Measurements from ENCODE around the gene SLA2. TPM values are rescaled to one million over a fixed set of nuclear protein-coding genes. Genes with fewer than 3 reads are reported as not detected.
"Not testable (repeated sequence)": the region's sequence is repeated elsewhere in the genome, so short reads cannot be mapped to it uniquely, and the experiment has no call there.

Gene SLA2
- total RNA-seq, 1 donor from 2014 or later = 2.0 TPM

DNA sequence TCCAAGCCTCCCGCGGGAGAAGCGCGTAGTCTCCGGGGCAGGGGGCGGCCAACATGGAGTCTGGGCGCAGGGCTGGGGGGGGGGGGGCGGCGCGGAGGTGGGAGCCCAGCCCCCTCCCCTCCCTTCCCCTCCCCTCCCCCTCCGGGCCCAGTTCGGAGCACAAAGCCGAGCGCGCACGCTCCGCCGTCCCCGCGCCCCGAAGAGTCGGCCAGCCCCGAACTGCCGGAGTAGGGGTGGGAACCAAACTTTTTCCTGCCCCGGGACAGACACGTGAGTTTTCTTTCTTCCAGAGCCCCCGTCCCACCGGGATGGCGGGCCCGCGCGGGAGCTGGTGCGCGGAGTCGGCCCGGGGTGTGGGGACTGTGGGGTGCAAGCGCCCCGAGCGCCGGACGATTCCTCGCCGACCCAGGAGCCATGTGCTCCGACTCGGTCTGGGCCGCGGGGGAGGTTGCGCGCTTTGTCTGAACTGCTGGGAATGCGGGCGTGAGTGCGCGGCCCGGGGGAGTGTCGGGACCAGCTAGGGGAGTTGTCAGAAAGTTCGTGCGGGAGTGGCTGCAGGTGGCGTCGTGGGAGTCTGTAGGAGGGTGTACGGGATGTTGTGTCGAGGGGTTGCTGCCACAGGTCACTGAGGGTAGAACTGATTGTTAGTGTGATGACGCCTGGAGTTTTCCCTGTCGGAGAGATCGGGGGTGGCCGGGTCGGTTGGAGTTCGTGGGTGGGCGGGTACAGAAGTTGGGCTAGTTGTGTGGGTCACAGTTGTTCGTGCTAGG, 71.4 kb downstream of the SLA2 start:
- peak; percentile 27 for DNase-seq (ENCODE audit: low spot score)

DNA sequence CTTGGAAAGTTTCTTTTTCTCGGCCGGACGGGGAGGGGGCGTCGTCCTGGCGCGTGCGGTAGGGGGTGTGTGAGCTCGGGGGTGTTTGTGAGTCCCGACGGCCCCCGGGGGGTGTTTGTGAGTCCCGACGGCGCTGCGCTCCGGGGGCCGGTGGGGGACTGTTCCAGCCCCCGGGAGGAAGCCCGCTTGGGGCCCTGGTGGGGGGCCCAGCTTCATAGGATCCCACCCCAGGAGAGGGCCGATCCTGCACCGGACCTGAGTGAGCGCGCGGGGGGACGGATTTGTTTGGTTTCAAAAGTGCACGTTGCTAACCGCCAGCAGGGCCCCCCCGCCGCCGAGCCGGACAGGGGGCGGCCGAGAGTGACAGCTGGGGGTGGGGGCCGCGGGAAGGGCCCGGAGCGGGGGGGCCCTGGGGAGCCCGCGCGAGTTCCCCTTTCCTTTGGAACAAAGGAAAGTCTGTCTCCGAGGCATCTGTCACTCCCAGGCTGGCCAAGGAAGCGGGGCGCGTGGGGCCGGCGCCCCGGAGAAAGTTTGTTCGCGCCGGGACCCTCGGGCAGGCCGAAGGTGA, 72.1 kb downstream of the SLA2 start:
- DNase-seq (ENCODE audit: low spot score) = no peak

DNA sequence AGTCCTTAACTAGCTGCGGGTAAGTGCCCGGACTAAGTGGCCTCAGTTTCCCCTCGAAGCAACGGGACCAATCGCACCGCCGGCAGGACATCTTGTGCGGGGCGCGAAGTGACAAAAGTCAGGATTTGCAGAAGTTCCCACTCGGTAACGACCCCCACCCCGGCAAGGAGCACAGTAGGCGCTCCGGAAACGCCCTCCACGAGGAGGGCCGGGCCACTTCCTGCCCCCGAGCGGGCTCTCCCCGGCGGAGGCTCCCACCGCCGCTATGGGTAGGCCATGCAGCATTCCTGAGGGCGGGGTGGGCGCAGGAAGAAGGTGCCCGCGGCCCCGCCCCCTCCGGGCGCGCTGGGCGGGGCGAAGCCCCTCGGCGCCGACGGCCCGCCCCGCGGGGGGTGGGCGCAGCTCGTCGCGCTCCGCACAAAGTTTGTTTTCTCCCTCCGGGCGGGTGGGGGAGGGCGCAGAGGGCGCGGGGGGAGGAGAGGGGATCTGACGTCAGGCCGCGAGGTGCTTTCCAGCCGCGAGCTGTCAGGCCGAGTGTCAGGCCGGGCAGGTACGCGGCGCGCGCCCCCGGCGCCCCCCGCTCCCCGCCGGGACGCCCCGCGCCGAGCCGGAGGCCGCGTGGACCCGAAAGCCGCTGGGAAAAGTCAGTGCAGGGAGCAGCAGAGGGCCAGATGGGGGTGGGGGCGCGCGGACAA, 72.7 kb downstream of the SLA2 start, which contains the start of gene TGIF2:
TGIF2 (plus strand) TSS at position 495 of the 695 bp plus-strand sequence. CDS start 5,178 bp downstream, outside the sequence.
- DNase-seq (ENCODE audit: low spot score) = peak; percentile 84

DNA sequence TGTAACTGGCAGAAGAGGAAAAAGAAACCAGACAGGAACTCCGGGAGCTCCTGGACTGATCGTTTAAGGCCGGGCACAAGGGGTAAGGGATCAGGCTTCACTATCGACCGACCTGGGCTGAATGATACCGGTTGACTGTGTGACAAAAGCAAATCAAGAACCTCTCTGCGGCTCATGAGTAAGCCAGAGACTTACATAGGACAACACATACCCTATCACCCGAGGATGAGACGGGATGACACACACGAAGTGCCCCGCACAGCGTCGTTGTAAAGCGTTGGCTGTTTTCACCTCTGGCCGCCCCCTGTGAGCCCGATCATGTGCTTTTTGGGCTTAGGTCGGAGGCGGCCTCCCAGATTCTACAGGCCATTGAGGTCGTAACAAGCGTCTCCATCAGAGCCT, 73.3 kb downstream of the SLA2 start:
- peak; percentile 69 for DNase-seq (ENCODE audit: low spot score)

DNA sequence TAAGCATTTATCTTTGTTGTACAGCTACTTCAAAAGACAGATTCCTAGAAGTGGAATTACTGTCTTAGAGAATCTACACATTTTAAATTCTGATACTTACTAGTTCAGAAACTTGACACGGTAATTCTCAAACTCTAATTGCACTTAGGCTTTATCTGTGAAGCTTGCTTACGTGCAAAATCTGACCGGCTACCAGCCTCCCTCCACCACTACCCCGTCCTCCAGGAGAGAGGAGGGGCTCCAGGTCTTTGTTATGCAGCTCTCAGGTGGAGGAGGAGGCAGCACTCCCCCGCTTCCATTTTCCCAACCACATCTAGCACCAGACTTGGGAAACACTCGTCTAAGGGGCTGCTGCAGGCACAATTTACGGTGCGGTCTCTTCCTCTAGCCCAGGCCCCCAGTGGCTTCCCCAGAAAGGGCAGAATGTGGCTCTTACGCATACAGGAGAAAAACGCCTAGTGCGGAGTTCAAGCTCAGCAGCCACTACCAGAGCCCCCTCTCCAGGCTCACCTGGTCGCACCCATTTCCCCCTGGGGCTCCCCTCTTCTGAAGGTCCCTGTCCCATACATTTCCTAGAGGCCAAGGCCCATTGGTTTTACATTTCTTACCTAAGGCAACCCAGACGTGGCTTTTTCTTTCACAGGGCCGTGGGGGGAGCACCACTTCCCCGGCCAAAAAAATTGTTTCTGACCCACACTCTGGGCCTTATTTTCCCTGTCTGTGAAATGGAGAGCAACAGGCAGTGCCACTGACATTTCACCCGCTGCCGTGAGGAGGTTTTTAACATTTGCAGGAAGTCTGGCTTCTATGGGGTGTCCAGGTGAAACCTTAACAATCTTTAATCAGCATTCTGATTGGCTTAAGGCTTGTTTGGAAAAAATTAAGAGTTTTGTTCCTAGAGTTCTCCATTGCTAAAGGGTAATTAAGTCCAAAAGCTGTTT, 74.2 kb downstream of the SLA2 start:
- DNase-seq (ENCODE audit: low spot score) = no peak

DNA sequence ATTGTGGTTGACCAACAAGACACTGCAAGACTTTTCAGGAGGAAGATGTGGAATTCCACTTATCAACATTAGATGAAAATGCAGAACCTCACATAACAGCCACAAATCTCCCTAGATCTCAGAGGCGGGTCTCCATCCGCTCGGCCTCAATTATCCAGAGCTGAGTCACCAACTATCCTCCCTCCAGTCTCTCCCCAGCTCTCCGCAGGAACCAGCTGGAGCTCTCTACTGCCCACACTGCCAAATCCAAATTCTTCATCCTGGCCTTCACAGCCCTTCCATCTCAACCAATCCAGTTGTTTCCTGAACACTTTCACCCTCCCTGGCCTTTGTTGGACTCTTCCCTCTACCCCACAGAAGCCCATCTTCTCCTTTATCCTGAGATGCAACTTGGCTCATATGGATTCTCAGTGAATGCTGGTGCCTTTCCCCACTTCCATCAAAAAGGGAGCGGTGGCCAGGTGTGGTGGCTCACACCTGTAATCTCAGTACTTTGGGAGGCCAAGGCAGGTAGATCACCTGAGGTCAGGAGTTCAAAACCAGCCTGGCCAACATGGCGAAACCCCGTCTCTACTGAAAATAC, 76.1 kb downstream of the SLA2 start:
- DNase-seq (ENCODE audit: low spot score) = no peak

DNA sequence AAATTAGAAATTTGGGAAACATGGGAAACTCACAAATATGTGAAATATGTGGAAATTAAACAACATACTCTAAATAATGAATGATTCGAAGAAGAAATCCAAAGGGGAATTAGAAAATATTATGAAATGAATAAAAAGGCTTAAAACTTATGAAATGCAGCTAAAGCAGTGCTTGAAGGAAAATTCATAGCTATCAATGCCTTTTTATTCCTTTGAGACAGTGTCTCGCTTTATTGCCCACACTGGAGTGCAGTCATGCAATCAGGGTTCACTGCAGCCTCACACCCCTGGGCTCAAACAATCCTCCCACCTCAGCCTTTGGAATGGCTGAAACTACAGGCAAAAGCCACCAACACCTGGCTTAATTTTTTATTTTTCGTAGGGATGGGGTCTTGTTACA, 80.5 kb downstream of the SLA2 start:
- no peak for DNase-seq (ENCODE audit: low spot score)

DNA sequence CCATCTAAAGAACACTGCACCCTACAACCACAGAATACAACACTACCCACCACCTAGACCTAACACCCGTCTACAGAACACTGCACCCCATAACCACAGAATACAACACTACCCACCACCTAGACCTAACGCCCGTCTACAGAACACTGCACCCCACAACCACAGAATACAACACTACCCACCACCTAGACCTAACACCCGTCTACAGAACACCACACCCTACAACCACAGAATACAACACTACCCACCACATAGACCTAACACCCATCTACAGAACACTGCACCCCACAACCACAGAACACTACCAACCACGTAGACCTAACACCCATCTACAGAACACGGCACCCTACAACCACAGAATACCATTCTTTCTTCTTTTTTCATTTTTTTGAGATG, 81.3 kb downstream of the SLA2 start:
- DNase-seq (ENCODE audit: low spot score) = not testable (repeated sequence)

DNA sequence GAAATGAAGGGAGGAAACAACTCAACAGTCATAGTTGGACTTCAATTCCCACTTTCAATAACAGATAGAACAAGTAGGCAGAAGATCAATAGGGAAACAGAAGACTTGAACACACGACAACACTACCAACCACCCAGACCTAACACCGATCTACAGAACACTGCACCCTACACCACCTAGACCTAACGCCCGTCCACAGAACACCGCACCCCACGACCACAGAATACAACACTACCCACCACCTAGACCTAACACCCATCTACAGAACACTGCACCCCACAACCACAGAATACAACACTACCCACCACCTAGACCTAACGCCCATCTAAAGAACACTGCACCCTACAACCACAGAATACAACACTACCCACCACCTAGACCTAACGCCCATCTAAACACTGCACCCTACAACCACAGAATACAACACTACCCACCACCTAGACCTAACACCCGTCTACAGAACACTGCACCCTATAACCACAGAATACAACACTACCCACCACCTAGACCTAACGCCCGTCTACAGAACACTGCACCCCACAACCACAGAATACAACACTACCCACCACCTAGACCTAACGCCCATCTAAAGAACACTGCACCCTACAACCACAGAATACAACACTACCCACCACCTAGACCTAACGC, 81.8 kb downstream of the SLA2 start:
- DNase-seq (ENCODE audit: low spot score) = not testable (repeated sequence)

DNA sequence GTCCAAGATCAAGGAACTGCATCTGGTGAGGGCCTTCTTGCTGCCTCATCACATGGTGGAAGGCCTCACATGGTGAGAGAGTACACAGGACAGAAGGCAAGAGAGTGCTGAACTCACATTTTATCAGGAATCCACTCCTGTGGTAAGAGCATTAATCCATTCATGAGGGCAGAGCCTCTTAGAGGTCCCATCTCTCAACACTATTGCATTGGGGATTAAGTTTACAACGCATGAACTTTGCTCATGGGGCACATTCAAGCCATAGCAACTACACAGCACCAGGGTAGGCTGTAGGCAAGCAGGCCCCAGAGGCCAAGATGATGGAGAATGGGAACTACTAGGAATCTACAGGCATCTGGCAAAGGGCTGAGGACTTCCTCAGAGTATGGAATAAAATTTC, 82.6 kb downstream of the SLA2 start:
- DNase-seq (ENCODE audit: low spot score) = no peak

DNA sequence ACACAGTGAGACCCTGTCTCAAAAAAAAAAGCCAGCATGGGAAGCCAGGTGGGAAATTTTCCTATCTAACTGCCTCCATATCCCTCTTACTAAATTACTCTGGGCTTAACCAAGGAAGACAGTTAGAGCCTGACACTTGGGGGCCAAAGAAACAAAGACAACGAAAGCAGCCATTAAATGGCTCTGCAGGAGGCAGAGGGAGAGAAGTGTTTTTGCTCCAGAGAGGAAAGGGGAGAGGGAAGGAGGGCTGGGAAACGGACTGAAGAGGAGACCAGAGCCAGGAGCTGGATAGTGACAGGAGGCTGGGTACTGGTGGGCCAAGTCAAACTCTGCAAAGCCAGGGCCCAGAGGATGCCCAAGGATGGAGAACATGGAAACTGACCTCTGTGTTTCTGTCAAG, 83.3 kb downstream of the SLA2 start:
- DNase-seq (ENCODE audit: low spot score) = no peak

Other genes with a start within 250 kb of the SLA2 start
- gene MYL9, start 104.7 kb downstream of the SLA2 start, total RNA-seq = 1,833 TPM
- 11.7 TPM for gene TGIF2, start 72.6 kb downstream of the SLA2 start, total RNA-seq
- 109 TPM for gene RAB5IF, start 40.4 kb downstream of the SLA2 start, total RNA-seq
- 27.7 TPM for gene NDRG3, start 99.9 kb upstream of the SLA2 start, total RNA-seq
- gene DSN1, start 127.6 kb upstream of the SLA2 start, total RNA-seq = 8.7 TPM
- 9.7 TPM for gene TLDC2, start 229.9 kb upstream of the SLA2 start, total RNA-seq

Measured in mucosa of gallbladder (tissue), 1 donor.